Astrocyte of the cerebellum (primary cell): ENCODE data around the gene PIGK.

Source experiments
- DNase-seq: peaks from one replicate; pipeline ENCODE4 v3.0.0-alpha.2; 2011; ENCODE audit warnings: low read depth
- H3K4me3 ChIP-seq: 2 replicates; pipeline ENCODE4 v1.5.1; 2011; ENCODE audit warnings: mild to moderate bottlenecking, low read depth, low read length, moderate library complexity
- in situ Hi-C: cut with HindIII; loops from 2 replicates; pipeline ENCODE4 v1.10.0; 2017; ENCODE audit warnings: low sequenced_read_pairs
- TF ChIP-seq, protein P1 (sequence below): IDR thresholded peaks from 2 replicates; pipeline ENCODE4 v1.5.1; 2012; ENCODE audit warnings: low read length, low read depth, moderate library complexity, mild to moderate bottlenecking; ENCODE audit errors: missing control alignments

PIGK gene

GRCh38 chr1:77121503-77121902 lies 97.7 kb downstream of the PIGK start:
- no peak for DNase-seq
- in situ Hi-C loops: no loop called here
- no peak overlapping the region for H3K4me3 ChIP-seq
- TF ChIP-seq, protein P1, sequence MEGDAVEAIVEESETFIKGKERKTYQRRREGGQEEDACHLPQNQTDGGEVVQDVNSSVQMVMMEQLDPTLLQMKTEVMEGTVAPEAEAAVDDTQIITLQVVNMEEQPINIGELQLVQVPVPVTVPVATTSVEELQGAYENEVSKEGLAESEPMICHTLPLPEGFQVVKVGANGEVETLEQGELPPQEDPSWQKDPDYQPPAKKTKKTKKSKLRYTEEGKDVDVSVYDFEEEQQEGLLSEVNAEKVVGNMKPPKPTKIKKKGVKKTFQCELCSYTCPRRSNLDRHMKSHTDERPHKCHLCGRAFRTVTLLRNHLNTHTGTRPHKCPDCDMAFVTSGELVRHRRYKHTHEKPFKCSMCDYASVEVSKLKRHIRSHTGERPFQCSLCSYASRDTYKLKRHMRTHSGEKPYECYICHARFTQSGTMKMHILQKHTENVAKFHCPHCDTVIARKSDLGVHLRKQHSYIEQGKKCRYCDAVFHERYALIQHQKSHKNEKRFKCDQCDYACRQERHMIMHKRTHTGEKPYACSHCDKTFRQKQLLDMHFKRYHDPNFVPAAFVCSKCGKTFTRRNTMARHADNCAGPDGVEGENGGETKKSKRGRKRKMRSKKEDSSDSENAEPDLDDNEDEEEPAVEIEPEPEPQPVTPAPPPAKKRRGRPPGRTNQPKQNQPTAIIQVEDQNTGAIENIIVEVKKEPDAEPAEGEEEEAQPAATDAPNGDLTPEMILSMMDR: no peak

GRCh38 chr1:77120950-77121349 lies 98.3 kb downstream of the PIGK start:
- H3K4me3 ChIP-seq: no peak overlapping the region
- TF ChIP-seq, protein P1: no peak
- no peak for DNase-seq
- in situ Hi-C loops: no loop called here

DNA sequence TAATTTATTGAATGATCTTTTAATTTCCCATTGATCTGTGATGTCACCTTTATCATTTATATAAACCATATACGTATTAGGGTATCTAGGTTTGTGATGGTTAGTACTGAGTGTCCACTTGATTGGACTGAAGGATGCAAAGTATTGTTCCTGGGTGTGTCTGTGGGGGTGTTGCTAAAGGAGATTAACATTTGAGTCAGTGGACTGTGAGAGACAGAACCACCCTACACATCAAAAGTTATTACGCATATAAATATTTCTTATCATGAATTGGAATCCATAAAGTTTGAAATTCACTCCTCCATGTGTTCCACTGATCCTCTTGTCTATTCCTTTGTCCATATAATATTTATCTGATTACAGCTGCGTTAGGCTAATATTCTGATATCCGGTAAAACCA lies 100.5 kb downstream of the PIGK start:
- in situ Hi-C loops: no loop called here
- TF ChIP-seq, protein P1: no peak
- no peak for DNase-seq
- no peak overlapping the region for H3K4me3 ChIP-seq

- H3K4me3 ChIP-seq: no peak overlapping the region
- TF ChIP-seq, protein P1: no peak
- in situ Hi-C loops: no loop called here
- no peak for DNase-seq
Measured at GRCh38 chr1:77104672-77105071, 114.6 kb downstream of the PIGK start.

- in situ Hi-C loops: no loop called here
- TF ChIP-seq, protein P1: no peak
- DNase-seq: no peak
- no peak overlapping the region for H3K4me3 ChIP-seq
Measured at GRCh38 chr1:77103486-77103885, 115.7 kb downstream of the PIGK start.

DNA sequence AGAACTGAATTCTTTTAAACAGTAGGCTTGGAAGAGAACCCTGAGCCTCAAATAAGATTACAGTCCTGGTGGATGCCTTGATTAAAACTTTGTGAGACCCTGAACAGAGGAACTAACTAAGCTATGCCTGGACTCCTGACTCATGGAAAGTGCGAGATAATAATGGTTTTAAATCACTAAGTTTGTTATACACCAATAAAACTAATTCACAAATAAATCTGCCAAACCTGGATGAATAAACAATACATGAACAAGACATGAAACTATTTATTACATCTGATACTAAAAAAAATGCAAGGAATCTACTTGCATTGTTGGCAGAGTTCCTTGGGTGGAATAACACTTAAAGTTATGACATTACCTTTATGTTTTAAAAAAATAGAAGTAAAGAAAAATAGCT lies 118.4 kb downstream of the PIGK start:
- TF ChIP-seq, protein P1: no peak
- in situ Hi-C loops: no loop called here
- no peak overlapping the region for H3K4me3 ChIP-seq
- no peak for DNase-seq

DNA sequence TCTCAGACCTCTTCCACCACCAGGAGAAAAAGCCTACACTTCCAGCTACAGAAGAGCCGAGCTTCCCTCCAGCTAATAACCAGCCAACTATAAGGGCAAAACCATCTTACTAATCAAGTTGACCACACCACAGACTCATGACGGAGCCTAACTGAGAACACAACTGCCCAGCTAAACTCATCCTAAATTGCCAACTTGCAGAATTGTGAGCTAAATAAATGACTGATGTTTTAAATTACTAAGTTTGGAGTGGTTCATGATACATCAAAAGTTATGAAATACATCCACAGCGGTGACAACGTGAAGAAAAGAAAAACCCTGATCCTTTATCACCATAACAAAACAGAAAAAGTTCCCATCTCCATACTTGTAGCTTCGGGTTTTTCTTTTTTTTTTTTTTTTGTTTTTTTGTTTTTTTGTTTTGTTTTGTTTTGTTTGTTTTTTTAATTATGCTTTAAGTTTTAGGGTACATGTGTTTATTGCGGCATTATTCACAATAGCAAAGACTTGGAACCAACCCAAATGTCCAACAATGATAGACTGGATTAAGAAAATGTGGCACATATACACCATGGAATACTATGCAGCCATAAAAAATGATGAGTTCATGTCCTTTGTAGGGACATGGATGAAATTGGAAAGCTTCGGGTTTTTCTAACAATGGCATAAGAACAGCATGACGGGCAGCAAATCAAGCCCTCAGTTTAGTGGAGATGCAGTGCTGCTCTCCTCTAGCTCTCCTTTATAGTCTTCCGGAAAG lies 122.6 kb downstream of the PIGK start:
- in situ Hi-C loops: no loop called here
- TF ChIP-seq, protein P1: no peak
- no peak for DNase-seq
- no peak overlapping the region for H3K4me3 ChIP-seq
